ENCODE measurements around the gene KPTN.

- TF ChIP-seq MXI1 (IDR thresholded peaks at IDR 0.05; ENCODE audit: borderline replicate concordance, low read depth, low read length) (no peak), TBX3 (IDR thresholded peaks at IDR 0.05; ENCODE audit: borderline replicate concordance) (no peak), CBFB (CRISPR knock-in tag; IDR thresholded peaks at IDR 0.05) (no peak), PRPF4 (IDR thresholded peaks at IDR 0.05; ENCODE audit: low read depth, low read length, poor library complexity, severe bottlenecking) (no peak), CREB1 (IDR thresholded peaks at IDR 0.05) (no peak), CREB1 (CRISPR knock-in tag; IDR thresholded peaks at IDR 0.05) (no peak), KDM4B (CRISPR knock-in tag; IDR thresholded peaks at IDR 0.05) (no peak), THAP7 (CRISPR knock-in tag; IDR thresholded peaks at IDR 0.05) (no peak), POLR2A (IDR thresholded peaks at IDR 0.05; ENCODE audit: insufficient read depth in 1 of 2, low read depth in 2 of 2, low read length in 2 of 2) (no peak)
Measured at GRCh38 chr19:47506459-47506858, 22.4 kb upstream of the KPTN start.
